Measurements from ENCODE around the gene DNAJB14. TPM values are rescaled to one million over a fixed set of nuclear protein-coding genes. Genes with fewer than 3 reads are reported as not detected.

Gene DNAJB14
- total RNA-seq, 1 donor from 2014 or later: 52.4 TPM

- H3K4me3 Mint-ChIP-seq: no peak overlapping the region
Observed at GRCh38 chr4:99885063-99885664, 61.3 kb downstream of the DNAJB14 start.

GRCh38 chr4:99879458-99879857, 67.0 kb downstream of the DNAJB14 start:
- intact Hi-C loops (cut with micrococcal nuclease): no loop called here
- Mint-ChIP-seq H3K27me3 (ENCODE audit: insufficient read depth) (no peaks in the 10 kb centered on the region), H3K9me3 (no peaks in the 10 kb centered on the region), H3K4me3 (no peak overlapping the region), H3K36me3 (ENCODE audit: low read depth) (peaks cover 28% of the 10 kb centered on the region), H3K27ac (no peak overlapping the region), H3K4me1 (ENCODE audit: low read depth) (no peaks in the 10 kb centered on the region)
- DNase-seq (ENCODE audit: low spot score): no peak

More at GRCh38 chr4:99885063-99885664, 61.3 kb downstream of the DNAJB14 start:
- intact Hi-C loops (cut with micrococcal nuclease): loop anchor here (1.0 to 5.0 kb wide), 6 partner anchors 38 to 422 kb away; no protein-coding TSS in a partner anchor
- no peaks in the 10 kb centered on the region for H3K9me3 Mint-ChIP-seq
- DNase-seq (ENCODE audit: low spot score): no peak
- H3K27ac Mint-ChIP-seq: no peak overlapping the region
- H3K4me1 Mint-ChIP-seq (ENCODE audit: low read depth): peaks cover 4% of the 10 kb centered on the region
- no peaks in the 10 kb centered on the region for H3K27me3 Mint-ChIP-seq (ENCODE audit: insufficient read depth)
- H3K36me3 Mint-ChIP-seq (ENCODE audit: low read depth): peaks cover 14% of the 10 kb centered on the region

GRCh38 chr4:99878604-99879003, 67.8 kb downstream of the DNAJB14 start:
- no peak for DNase-seq (ENCODE audit: low spot score)
- intact Hi-C loops (cut with micrococcal nuclease): no loop called here
- peaks cover 32% of the 10 kb centered on the region for H3K36me3 Mint-ChIP-seq (ENCODE audit: low read depth)
- no peaks in the 10 kb centered on the region for H3K4me1 Mint-ChIP-seq (ENCODE audit: low read depth)
- no peaks in the 10 kb centered on the region for H3K9me3 Mint-ChIP-seq
- H3K27ac Mint-ChIP-seq: no peak overlapping the region
- no peaks in the 10 kb centered on the region for H3K27me3 Mint-ChIP-seq (ENCODE audit: insufficient read depth)
- no peak overlapping the region for H3K4me3 Mint-ChIP-seq

- H3K9me3 Mint-ChIP-seq: no peaks in the 10 kb centered on the region
- no peaks in the 10 kb centered on the region for H3K4me1 Mint-ChIP-seq (ENCODE audit: low read depth)
- H3K36me3 Mint-ChIP-seq (ENCODE audit: low read depth): peaks cover 37% of the 10 kb centered on the region
- no peak overlapping the region for H3K4me3 Mint-ChIP-seq
- DNase-seq (ENCODE audit: low spot score): no peak
- no peaks in the 10 kb centered on the region for H3K27me3 Mint-ChIP-seq (ENCODE audit: insufficient read depth)
- H3K27ac Mint-ChIP-seq: peak overlapping the region; percentile 5
- intact Hi-C loops (cut with micrococcal nuclease): no loop called here
Observed at GRCh38 chr4:99876946-99877345, 69.5 kb downstream of the DNAJB14 start.

GRCh38 chr4:99875071-99875470, 71.3 kb downstream of the DNAJB14 start:
- Mint-ChIP-seq H3K27ac (no peak overlapping the region), H3K4me3 (no peak overlapping the region), H3K27me3 (ENCODE audit: insufficient read depth) (no peaks in the 10 kb centered on the region), H3K4me1 (ENCODE audit: low read depth) (no peaks in the 10 kb centered on the region), H3K9me3 (no peaks in the 10 kb centered on the region), H3K36me3 (ENCODE audit: low read depth) (peaks cover 45% of the 10 kb centered on the region)
- DNase-seq (ENCODE audit: low spot score): no peak
- intact Hi-C loops (cut with micrococcal nuclease): no loop called here

GRCh38 chr4:99872570-99872969, 73.8 kb downstream of the DNAJB14 start:
- Mint-ChIP-seq H3K27ac (peak overlapping the region; percentile 3), H3K4me1 (ENCODE audit: low read depth) (peaks cover 10% of the 10 kb centered on the region), H3K36me3 (ENCODE audit: low read depth) (peaks cover 51% of the 10 kb centered on the region), H3K27me3 (ENCODE audit: insufficient read depth) (no peaks in the 10 kb centered on the region), H3K4me3 (no peak overlapping the region), H3K9me3 (no peaks in the 10 kb centered on the region)
- no peak for DNase-seq (ENCODE audit: low spot score)
- intact Hi-C loops (cut with micrococcal nuclease): no loop called here

- H3K36me3 Mint-ChIP-seq (ENCODE audit: low read depth): peaks cover 53% of the 10 kb centered on the region
- DNase-seq (ENCODE audit: low spot score): no peak
- no peak overlapping the region for H3K27ac Mint-ChIP-seq
- H3K9me3 Mint-ChIP-seq: no peaks in the 10 kb centered on the region
- intact Hi-C loops (cut with micrococcal nuclease): loop anchor here (1.0 kb wide), 3 partner anchors 12 to 52 kb away; partner anchors contain the start of gene DAPP1
- H3K4me1 Mint-ChIP-seq (ENCODE audit: low read depth): peaks cover 15% of the 10 kb centered on the region
- H3K4me3 Mint-ChIP-seq: no peak overlapping the region
- no peaks in the 10 kb centered on the region for H3K27me3 Mint-ChIP-seq (ENCODE audit: insufficient read depth)
Observed at GRCh38 chr4:99868126-99868596, 78.3 kb downstream of the DNAJB14 start.

GRCh38 chr4:99863804-99864203, 82.6 kb downstream of the DNAJB14 start:
- H3K27ac Mint-ChIP-seq: no peak overlapping the region
- H3K4me1 Mint-ChIP-seq (ENCODE audit: low read depth): peaks cover 47% of the 10 kb centered on the region
- H3K36me3 Mint-ChIP-seq (ENCODE audit: low read depth): peaks cover 33% of the 10 kb centered on the region
- no peaks in the 10 kb centered on the region for H3K9me3 Mint-ChIP-seq
- no peak overlapping the region for H3K4me3 Mint-ChIP-seq
- no peaks in the 10 kb centered on the region for H3K27me3 Mint-ChIP-seq (ENCODE audit: insufficient read depth)
- intact Hi-C loops (cut with micrococcal nuclease): no loop called here
- no peak for DNase-seq (ENCODE audit: low spot score)

- no peaks in the 10 kb centered on the region for H3K27me3 Mint-ChIP-seq (ENCODE audit: insufficient read depth)
- intact Hi-C loops (cut with micrococcal nuclease): loop anchor here (1.0 kb wide), 2 partner anchors 9 to 14 kb away; no protein-coding TSS in a partner anchor
- H3K9me3 Mint-ChIP-seq: no peaks in the 10 kb centered on the region
- H3K4me3 Mint-ChIP-seq: peak overlapping the region; percentile 2
- H3K4me1 Mint-ChIP-seq (ENCODE audit: low read depth): peaks cover 59% of the 10 kb centered on the region
- peak overlapping the region; percentile 75 for H3K27ac Mint-ChIP-seq
- no peak for DNase-seq (ENCODE audit: low spot score)
- peaks cover 30% of the 10 kb centered on the region for H3K36me3 Mint-ChIP-seq (ENCODE audit: low read depth)
Observed at GRCh38 chr4:99861120-99861905, 85.1 kb downstream of the DNAJB14 start.

GRCh38 chr4:99860521-99860920, 85.9 kb downstream of the DNAJB14 start:
- no peak for DNase-seq (ENCODE audit: low spot score)
- Mint-ChIP-seq H3K4me3 (no peak overlapping the region), H3K9me3 (no peaks in the 10 kb centered on the region), H3K27me3 (ENCODE audit: insufficient read depth) (no peaks in the 10 kb centered on the region), H3K27ac (no peak overlapping the region), H3K4me1 (ENCODE audit: low read depth) (peaks cover 67% of the 10 kb centered on the region), H3K36me3 (ENCODE audit: low read depth) (peaks cover 31% of the 10 kb centered on the region)
- intact Hi-C loops (cut with micrococcal nuclease): no loop called here

GRCh38 chr4:99859618-99860017, 86.8 kb downstream of the DNAJB14 start:
- peak overlapping the region; percentile 36 for H3K27ac Mint-ChIP-seq
- H3K9me3 Mint-ChIP-seq: no peaks in the 10 kb centered on the region
- H3K4me1 Mint-ChIP-seq (ENCODE audit: low read depth): peaks cover 71% of the 10 kb centered on the region
- intact Hi-C loops (cut with micrococcal nuclease): no loop called here
- no peak overlapping the region for H3K4me3 Mint-ChIP-seq
- DNase-seq (ENCODE audit: low spot score): no peak
- no peaks in the 10 kb centered on the region for H3K27me3 Mint-ChIP-seq (ENCODE audit: insufficient read depth)
- H3K36me3 Mint-ChIP-seq (ENCODE audit: low read depth): peaks cover 32% of the 10 kb centered on the region

- H3K27me3 Mint-ChIP-seq (ENCODE audit: insufficient read depth): no peaks in the 10 kb centered on the region
- intact Hi-C loops (cut with micrococcal nuclease): no loop called here
- no peak for DNase-seq (ENCODE audit: low spot score)
- H3K36me3 Mint-ChIP-seq (ENCODE audit: low read depth): peaks cover 44% of the 10 kb centered on the region
- H3K27ac Mint-ChIP-seq: peak overlapping the region; percentile 96
- H3K4me1 Mint-ChIP-seq (ENCODE audit: low read depth): peaks cover 88% of the 10 kb centered on the region
- no peak overlapping the region for H3K4me3 Mint-ChIP-seq
- H3K9me3 Mint-ChIP-seq: no peaks in the 10 kb centered on the region
Observed at GRCh38 chr4:99857307-99857706, 89.1 kb downstream of the DNAJB14 start.

- DNase-seq (ENCODE audit: low spot score): peak; percentile 32
- H3K9me3 Mint-ChIP-seq: no peaks in the 10 kb centered on the region
- peaks cover 44% of the 10 kb centered on the region for H3K36me3 Mint-ChIP-seq (ENCODE audit: low read depth)
- intact Hi-C loops (cut with micrococcal nuclease): loop anchor here (1.0 kb wide), 2 partner anchors 9 to 12 kb away; no protein-coding TSS in a partner anchor
- peak overlapping the region; percentile 96 for H3K27ac Mint-ChIP-seq
- peaks cover 86% of the 10 kb centered on the region for H3K4me1 Mint-ChIP-seq (ENCODE audit: low read depth)
- no peaks in the 10 kb centered on the region for H3K27me3 Mint-ChIP-seq (ENCODE audit: insufficient read depth)
- peak overlapping the region; percentile 51 for H3K4me3 Mint-ChIP-seq
Observed at GRCh38 chr4:99856166-99856565, 90.3 kb downstream of the DNAJB14 start.

All from activated T-helper 1 cell treated with anti-CD3 and anti-CD28 coated beads, Interleukin-12 subunit alpha, Interleukin-12 subunit beta, Interleukin-2, Interleukin-4 antibody, amounts not matched to agents 30 ng/mL and 10 ng/mL and 1 ng/mL, durations not matched to agents 14 hours and 24 hours and 36 hours (primary cell).